ENCODE data around the gene UBAP1L. TPM values are rescaled to one million over a fixed set of nuclear protein-coding genes. Genes with fewer than 3 reads are reported as not detected.
"Not testable (repeated sequence)": the region's sequence is repeated elsewhere in the genome, so short reads cannot be mapped to it uniquely, and the experiment has no call there.

Gene UBAP1L
- total RNA-seq, 1 donor = 1.6 TPM

DNA sequence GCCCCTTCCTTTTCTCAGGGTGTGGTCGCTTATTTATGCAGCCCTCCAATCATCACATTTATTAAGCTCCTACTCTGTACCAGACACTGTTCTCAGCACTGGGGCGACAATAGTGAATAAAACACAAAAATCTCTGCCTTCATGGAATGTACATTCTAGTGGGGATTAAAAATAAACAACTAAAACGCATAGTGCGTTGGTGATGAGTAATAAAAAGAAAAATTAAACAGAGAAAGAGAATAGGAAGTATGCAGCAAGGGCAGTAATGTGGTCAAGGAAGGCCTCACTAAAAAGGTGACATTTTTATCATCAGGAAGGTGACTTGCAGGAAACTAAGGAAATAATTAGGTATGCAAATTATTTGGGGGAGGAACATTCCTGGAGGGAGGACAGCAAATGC, 64.7 kb downstream of the UBAP1L start:
- DNase-seq (ENCODE audit: low read depth in 2 of 3, low spot score in 2 of 3) = no peak

DNA sequence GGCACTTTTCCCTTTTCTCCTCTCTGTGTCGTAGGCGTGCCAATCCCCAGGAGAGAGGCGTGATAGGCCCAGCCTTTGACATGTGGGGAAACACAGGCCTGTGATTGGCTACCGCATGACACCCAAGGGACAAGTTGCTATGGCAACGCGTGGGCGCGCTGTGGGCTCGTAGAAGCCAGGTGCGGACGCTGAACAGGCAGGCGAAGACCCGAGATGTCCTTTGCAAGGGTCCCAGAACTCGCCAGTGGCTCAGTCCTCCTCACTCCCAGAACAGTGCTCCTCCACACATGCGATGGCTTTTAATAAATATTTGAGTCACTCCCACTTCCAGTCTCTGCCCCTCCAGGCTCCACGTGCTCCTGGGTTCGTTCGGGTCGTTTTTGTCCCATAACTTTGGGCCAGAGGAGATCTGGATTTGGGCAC, 65.6 kb downstream of the UBAP1L start:
- peak; percentile 63 to 92 (median 89) for DNase-seq (ENCODE audit: low read depth in 2 of 3, low spot score in 2 of 3)

DNA sequence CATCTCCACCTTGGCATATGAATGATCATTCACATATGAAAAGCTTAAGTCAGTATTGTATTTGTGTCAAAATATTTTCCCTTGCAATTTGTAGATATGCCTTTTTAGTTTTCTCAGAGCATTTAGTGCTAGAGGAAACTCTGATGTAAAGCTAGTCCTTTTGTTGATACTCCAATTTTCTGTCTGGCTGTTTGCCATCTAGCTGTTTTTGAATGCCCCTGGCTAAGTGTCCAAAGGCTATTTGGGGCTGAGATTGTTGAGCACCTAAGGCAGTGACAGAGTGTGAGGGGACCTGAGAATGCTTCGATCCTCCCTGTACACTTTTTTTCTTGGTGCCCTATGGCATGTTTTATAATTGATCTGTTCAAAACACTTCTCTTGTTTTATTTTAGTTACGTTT, 66.8 kb downstream of the UBAP1L start:
- no peak for DNase-seq (ENCODE audit: low read depth in 2 of 3, low spot score in 2 of 3)

DNA sequence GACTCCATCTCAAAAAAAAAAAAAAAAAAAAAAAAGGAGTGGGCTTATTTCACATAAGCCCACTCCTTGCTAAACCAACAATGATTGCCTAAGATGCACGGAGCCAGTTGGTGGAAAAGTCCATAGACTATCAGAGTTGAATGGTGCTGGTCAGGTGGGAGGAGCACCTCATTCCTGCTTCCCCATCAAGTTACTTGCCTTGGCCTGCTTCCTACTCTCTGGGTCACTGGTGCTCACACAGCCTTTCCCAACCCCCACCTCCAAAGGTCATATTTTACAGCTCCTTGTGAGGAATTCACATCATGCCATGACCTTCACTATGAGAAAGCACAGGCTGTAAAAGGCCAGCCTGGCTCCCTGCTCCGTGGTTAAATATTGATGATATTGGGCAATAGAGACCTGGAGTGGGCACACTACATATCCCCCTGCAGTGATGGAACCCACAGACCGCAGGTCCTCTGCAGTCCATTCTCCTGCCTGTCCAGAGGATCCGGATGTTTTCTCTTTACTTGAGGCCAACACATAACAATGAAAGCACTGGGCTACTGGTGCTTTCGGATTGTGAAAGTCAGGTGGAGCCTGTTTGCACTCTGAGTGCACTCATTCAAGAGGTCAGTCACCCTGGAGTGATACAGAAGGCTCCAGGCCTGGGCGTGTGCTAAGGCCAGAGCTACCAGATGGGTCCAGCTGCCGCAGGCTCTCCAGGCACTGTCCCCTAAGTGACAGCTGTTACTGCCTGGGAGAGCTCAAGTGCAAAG, 70.1 kb downstream of the UBAP1L start, which contains the start of gene SLC51B:
TSS of gene SLC51B (plus strand) at position 664 of the 758 bp plus-strand sequence. CDS start 4,618 bp downstream, outside the sequence.
- DNase-seq (ENCODE audit: low read depth in 2 of 3, low spot score in 2 of 3) = no peak

DNA sequence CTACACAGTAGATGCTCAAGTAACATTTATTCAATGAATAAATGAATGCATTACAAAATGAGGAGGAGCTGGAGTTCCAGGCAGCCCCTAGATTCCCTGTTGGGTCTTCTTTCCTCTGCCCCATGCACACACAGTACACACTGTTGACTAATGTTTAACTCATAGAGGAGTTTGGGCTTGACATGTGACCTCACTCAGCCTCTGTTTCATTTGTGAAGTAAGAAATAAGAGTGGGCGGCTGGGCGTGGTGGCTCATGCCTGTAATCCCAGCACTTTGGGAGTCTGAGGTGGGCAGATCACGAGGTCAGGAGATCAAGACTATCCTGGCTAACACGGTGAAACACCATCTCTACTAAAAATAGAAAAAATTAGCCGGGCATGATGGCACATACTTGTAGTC, 70.8 kb downstream of the UBAP1L start:
- DNase-seq (ENCODE audit: low read depth in 2 of 3, low spot score in 2 of 3) = not testable (repeated sequence)

DNA sequence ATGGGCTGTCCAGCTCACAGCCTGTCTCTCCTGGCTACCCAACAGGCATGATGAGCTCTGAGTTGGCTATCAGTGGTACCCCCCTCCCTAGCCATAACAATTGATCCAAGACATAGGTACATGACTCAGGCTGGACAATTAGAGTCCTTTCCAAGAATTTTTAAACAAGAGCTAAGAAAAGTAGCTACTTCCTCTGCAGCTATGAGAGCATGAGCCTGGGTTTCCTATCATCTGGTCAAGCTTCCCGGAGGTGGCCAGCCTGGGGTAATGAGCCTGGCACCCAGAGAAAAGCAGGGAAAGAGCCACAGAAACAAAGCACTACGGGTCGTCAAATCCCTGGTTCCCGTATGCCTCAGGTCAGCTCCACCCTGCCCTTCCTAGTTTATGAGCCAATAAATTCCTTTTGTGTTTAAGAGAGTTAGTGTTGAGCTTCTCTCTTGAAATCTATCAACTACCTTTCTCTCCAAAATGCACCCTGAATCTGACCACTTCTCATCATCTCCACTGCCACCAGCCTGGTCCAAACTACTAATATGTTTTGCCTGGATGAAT, 72.1 kb downstream of the UBAP1L start:
- no peak for DNase-seq (ENCODE audit: low read depth in 2 of 3, low spot score in 2 of 3)

Small RNA genes within 50 kb of the gene (small RNA-seq; reads per million reads assigned to genes)
- gene AC013553.1 = not detected

Other genes starting within 250 kb of the UBAP1L start
- gene ANKDD1A, start 203.3 kb downstream of the UBAP1L start, total RNA-seq = 6.2 TPM
- 49.5 TPM for gene SPG21, start 125.3 kb downstream of the UBAP1L start, total RNA-seq
- 10.0 TPM for gene MTFMT, start 85.6 kb downstream of the UBAP1L start, total RNA-seq
- not detected for gene SLC51B, start 69.8 kb downstream of the UBAP1L start, total RNA-seq
- not detected for gene RASL12, start 47.2 kb downstream of the UBAP1L start, total RNA-seq
- gene KBTBD13, start 38.5 kb downstream of the UBAP1L start, total RNA-seq = not detected
- 14.8 TPM for gene PDCD7, start 18.6 kb upstream of the UBAP1L start, total RNA-seq
- 18.0 TPM for gene CLPX, start 70.1 kb upstream of the UBAP1L start, total RNA-seq
- gene CILP, start 96.3 kb upstream of the UBAP1L start, total RNA-seq = 1.1 TPM
- gene PARP16, start 171.7 kb upstream of the UBAP1L start, total RNA-seq = 13.7 TPM
- gene RNU5A-1, start 180.9 kb upstream of the UBAP1L start, total RNA-seq = not detected
- gene RNU5B-1, start 189.5 kb upstream of the UBAP1L start, total RNA-seq = not detected